Measurements from ENCODE around the gene RYR3.

- TF ChIP-seq, protein P1, sequence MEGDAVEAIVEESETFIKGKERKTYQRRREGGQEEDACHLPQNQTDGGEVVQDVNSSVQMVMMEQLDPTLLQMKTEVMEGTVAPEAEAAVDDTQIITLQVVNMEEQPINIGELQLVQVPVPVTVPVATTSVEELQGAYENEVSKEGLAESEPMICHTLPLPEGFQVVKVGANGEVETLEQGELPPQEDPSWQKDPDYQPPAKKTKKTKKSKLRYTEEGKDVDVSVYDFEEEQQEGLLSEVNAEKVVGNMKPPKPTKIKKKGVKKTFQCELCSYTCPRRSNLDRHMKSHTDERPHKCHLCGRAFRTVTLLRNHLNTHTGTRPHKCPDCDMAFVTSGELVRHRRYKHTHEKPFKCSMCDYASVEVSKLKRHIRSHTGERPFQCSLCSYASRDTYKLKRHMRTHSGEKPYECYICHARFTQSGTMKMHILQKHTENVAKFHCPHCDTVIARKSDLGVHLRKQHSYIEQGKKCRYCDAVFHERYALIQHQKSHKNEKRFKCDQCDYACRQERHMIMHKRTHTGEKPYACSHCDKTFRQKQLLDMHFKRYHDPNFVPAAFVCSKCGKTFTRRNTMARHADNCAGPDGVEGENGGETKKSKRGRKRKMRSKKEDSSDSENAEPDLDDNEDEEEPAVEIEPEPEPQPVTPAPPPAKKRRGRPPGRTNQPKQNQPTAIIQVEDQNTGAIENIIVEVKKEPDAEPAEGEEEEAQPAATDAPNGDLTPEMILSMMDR (IDR thresholded peaks at IDR 0.05), result no peak
- TF ChIP-seq EZH2 (IDR thresholded peaks at IDR 0.05; ENCODE audit: borderline replicate concordance, insufficient read depth, low read depth, low read length, poor library complexity, severe bottlenecking), result no peak
Observed at GRCh38 chr15:33871980-33872379, 561.2 kb downstream of the RYR3 start.
